HG03342 (cell line): ENCODE measurements around the gene SUMF2.
A peak's percentile ranks its signal among the peaks of the same experiment; 100 is the strongest.
"Not testable (repeated sequence)": the region's sequence is repeated elsewhere in the genome, so short reads cannot be mapped to it uniquely, and the experiment has no call there.

Experiments used
- ATAC-seq: cut with Tn5 transposase; IDR thresholded peaks from one replicate; pipeline ENCODE4 v1.9.1; 2021; ENCODE audit warnings: mild to moderate bottlenecking, moderate library complexity; ENCODE audit not compliant: unreplicated experiment

The SUMF2 gene

GRCh38 chr7:56063882-56064625, at the start of gene SUMF2:
Gene SUMF2 (plus strand): TSS chr7:56064286. CDS start chr7:56064312, 26 bp downstream.
- ATAC-seq: peak; percentile 83

GRCh38 chr7:56017015-56017414, 47.1 kb upstream of the SUMF2 start:
- ATAC-seq: not testable (repeated sequence)

- no peak for ATAC-seq
These were observed 44.6 kb upstream of the SUMF2 start for GRCh38 chr7:56019501-56019900.

GRCh38 chr7:56023500-56023899, 40.6 kb upstream of the SUMF2 start:
- ATAC-seq: no peak

GRCh38 chr7:56026538-56026937, 37.5 kb upstream of the SUMF2 start:
- no peak for ATAC-seq

GRCh38 chr7:56028942-56029630, 35.0 kb upstream of the SUMF2 start:
- no peak for ATAC-seq

- ATAC-seq: no peak
These were observed 33.7 kb upstream of the SUMF2 start for GRCh38 chr7:56030340-56030739.

- not testable (repeated sequence) for ATAC-seq
These were observed 32.5 kb upstream of the SUMF2 start for GRCh38 chr7:56031556-56031955.

- not testable (repeated sequence) for ATAC-seq
These were observed 31.5 kb upstream of the SUMF2 start for GRCh38 chr7:56032578-56032977.

GRCh38 chr7:56033671-56034432, 30.2 kb upstream of the SUMF2 start:
- ATAC-seq: peak; percentile 94

GRCh38 chr7:56040730-56041129, 23.4 kb upstream of the SUMF2 start:
- ATAC-seq: no peak

- not testable (repeated sequence) for ATAC-seq
These were observed 18.3 kb upstream of the SUMF2 start for GRCh38 chr7:56045758-56046157.

- no peak for ATAC-seq
These were observed 17.2 kb upstream of the SUMF2 start for GRCh38 chr7:56046721-56047445.

GRCh38 chr7:56047446-56048116, 16.5 kb upstream of the SUMF2 start:
- not testable (repeated sequence) for ATAC-seq

GRCh38 chr7:56048245-56048644, 15.8 kb upstream of the SUMF2 start:
- ATAC-seq: no peak

GRCh38 chr7:56048763-56049162, 15.3 kb upstream of the SUMF2 start:
- ATAC-seq: not testable (repeated sequence)

- ATAC-seq: no peak
These were observed 13.1 kb upstream of the SUMF2 start for GRCh38 chr7:56051053-56051338.

- peak; percentile 94 for ATAC-seq
These were observed 12.5 kb upstream of the SUMF2 start, which contains the start of the genes CCT6A and PSPH for GRCh38 chr7:56051339-56052191. Gene CCT6A (plus strand): TSS chr7:56051765. CDS start chr7:56051849, 84 bp downstream. Gene PSPH (minus strand): TSS chr7:56051444. CDS start chr7:56021212, 30,232 bp downstream.

- no peak for ATAC-seq
These were observed 10.7 kb upstream of the SUMF2 start for GRCh38 chr7:56053379-56053778.
